Camera-type eye (tissue), 1 donor: Measurements from ENCODE around the gene MARK1. TPM values are rescaled to one million over a fixed set of nuclear protein-coding genes. Genes with fewer than 3 reads are reported as not detected.

Experiments
- total RNA-seq: library from RNA; depleted of rRNA; stranded (reverse); fragments of >200 nt; gene quantifications from one replicate; pipeline ENCODE4 v1.2.3, GENCODE V29; 2014

MARK1 gene
- 25.6 TPM for total RNA-seq

DNA sequence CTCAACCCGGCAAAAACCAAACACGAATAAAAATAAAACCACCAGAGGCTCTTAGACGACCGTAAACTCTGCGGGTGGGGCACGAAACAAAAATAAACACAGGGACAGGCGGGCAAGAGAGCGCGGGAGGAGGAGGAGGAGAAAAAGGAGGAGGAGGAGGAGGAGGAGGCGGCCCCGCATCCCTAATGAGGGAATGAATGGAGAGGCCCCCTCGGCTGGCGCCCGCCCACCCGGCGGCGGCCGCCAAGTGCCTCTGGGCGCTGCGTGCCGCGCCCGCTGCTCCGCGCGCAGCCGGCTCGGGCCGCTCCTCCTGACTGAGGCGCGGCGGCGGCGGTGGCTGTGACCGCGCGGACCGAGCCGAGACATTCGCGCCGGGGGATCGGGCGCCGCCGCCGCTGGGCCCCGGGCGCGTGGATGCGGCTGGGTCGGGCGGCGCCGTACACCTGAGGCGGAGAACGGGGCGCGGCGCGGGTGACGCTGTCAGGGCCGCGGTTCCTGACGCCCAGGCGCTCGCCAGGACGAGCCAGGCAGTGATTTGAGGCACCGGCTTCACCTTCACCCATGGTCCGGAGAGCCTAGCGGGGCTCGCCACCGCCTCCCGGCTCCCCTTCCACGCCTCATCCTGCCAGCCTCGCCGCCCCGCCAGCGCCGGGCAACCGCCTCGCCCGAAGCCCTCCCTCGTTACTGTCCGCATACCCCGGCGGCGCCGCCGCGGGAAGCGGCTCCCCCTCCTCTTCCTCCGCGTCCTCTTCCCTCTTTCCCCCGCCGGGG lies at the start of gene MARK1:
MARK1 (plus strand) TSS at position 229 of the 771 bp plus-strand sequence. CDS start 687 bp downstream, outside the sequence.

DNA sequence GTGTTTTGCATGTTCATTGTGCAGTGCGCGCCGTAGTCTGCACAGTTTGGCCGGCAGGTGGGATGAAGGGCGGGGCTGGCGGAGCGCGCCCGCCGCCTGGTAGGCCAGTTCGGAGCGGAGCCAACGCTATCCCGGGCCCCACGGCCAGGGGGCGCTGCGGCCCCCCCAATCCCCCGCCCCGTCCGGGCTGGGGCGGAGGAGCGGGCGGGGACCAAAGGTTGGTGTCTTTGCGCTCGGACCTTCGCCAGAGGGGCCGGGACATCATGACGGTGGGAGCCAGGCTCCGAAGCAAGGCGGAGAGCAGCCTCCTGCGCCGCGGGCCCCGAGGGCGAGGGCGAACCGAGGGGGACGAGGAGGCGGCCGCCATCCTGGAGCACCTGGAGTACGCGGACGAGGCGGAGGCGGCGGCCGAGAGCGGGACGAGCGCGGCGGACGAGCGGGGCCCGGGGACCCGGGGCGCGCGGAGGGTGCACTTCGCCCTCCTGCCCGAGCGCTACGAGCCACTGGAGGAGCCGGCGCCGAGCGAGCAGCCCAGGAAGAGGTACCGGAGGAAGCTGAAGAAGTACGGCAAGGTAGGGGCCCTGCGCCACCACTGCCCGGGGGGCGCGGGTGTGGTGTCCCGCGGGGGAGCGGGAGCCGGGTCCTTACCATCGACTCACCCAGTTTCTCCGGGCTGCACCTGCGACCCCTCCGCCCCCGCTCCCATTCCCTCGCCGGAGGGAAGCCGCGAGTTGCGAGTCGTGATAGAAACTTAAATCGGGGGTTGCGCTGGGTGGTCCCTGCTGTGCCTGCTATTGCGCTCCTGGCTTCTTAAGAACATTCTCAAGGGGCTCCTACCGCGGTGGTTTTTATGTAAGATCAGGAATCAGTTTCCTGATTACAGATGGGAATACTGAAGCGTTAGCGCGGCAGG lies 162.5 kb downstream of the MARK1 start, which contains the start of gene C1orf115:
C1orf115 (plus strand) TSS at position 224 of the 913 bp plus-strand sequence; CDS start at position 264, 40 bp downstream.

Other genes with a start within 250 kb of the MARK1 start
- 14.3 TPM for gene C1orf115, start 162.2 kb downstream of the MARK1 start, total RNA-seq
- gene MTARC2, start 220.2 kb downstream of the MARK1 start, total RNA-seq = 9.6 TPM